GM21367 (cell line): Measurements from ENCODE around the gene SHC3.

ENCODE experiments used
- ATAC-seq: cut with Tn5 transposase; IDR thresholded peaks from one replicate; pipeline ENCODE4 v1.9.1; 2021; ENCODE audit not compliant: unreplicated experiment

Gene SHC3

DNA sequence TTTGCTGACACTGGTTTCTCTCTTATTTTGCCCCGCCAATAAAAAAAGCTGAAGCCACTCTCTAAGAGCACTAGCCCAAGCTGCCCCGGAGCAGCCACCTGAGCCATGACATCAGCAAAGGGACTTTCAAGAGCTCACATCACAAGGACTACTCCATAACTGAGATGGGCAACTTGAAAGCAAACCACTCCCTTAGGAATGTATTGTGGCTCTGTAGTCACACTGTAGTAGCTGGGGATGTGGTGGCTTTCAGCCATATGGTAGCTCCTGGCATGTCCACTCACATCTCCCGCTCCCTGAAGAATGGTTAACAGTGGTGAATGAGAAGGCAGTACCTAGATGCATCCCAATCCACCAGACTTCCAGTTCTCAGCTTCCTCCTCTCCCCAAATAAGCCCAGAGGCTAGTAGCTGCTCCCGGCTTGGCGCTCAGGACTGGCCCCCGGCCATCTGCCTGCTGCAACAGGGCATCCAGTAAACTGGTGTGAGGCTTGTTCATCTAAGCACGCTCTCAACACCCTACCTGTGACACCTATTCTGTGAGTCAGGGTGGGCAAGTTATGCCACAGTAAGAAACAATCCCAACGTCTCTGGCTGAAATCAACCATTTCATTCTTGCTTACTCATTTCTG lies 123.6 kb downstream of the SHC3 start:
- ATAC-seq: no peak

DNA sequence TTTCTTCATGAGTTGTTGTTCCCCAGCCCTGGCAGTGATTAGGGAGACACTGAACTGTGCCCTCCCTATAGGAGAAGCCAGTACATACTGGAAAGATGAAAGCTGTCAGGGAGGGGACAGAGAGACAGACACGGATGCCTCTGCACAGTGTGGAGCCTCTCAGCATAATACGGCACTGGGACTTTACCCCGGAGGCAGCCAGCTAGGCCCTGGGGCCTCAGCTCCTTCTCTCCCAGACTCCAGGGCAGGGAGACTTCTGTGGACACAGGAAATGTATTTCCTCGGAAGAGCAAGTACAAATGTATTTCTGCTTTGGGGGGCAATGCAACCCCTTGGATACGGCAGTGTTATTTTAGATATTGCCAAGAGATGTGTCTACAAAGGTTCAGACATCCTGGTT lies 125.3 kb downstream of the SHC3 start:
- no peak for ATAC-seq

DNA sequence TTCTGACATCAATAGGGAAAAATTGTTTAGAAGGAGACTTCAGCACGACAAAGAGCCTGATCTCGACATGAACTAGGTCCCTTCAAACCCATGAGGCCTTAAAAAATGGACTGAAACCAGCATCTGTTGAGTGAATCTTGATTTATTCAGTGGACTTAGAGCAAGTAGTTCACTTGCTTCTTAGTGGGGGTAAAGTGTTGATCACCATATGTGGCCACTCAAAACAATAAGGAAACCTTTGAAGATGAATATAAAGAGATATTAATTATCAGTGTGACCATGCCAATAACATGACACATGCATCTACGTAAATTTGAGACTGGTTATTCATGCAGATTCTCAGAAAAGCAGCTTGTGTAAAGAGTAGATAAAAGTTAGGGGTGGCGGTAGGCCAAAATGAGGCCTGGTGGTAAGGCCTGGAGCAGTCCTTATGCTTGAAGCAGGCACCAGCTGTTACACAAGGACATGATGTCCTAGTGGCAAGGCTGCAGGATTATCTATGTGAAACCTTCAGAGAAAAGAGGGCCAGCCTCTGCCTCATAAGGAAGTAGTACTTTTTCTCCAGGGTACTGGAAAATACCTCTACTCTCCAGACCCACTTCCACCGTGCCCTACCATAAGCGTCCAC lies 126.0 kb downstream of the SHC3 start:
- no peak for ATAC-seq

DNA sequence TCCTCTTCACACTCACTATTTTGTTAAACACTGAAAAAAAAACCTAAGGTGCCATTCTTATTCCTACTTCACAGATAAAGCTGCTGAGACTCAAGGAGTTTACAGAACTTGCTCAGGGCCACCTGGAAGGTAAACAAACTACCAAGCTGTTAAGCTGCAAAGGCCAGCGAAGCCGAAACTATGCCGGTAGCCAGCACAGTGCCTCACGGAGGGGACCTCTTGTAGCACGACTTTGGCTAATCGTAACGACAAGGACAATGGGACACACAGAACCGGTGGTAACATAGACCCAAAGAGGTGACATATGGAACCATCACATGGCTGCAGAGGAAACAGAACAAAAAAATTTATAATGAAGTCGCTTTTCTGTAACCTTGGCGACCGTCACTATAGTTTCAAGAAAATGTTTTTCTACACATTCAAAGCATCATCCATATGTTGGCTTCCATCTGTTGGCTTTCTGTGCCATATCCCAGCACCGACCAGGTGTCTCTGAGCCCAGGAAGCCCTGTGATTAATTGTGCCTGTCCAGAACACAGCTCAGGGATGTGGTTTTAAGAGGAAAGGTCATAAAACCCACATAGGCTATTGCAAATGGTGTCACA lies 127.1 kb downstream of the SHC3 start:
- ATAC-seq: no peak

DNA sequence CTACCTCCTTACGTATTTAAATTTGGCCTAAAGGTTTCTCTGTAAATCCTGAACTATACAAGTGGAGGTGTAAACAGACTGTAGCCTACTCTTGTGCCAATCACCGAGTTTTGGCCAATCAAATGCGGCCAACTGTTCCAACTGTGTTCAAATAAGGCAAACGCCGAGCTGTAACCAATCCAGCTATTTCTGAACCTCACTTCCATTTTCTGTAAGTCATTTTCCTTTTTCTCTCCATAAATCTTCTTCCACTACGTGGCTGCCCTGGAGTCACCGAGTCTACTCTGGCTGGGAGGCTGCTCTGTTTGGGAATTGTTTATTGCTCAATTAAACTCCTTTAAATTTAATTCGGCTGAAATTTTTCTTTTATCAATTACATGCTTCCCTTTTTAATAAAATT lies 129.0 kb downstream of the SHC3 start:
- ATAC-seq: no peak

DNA sequence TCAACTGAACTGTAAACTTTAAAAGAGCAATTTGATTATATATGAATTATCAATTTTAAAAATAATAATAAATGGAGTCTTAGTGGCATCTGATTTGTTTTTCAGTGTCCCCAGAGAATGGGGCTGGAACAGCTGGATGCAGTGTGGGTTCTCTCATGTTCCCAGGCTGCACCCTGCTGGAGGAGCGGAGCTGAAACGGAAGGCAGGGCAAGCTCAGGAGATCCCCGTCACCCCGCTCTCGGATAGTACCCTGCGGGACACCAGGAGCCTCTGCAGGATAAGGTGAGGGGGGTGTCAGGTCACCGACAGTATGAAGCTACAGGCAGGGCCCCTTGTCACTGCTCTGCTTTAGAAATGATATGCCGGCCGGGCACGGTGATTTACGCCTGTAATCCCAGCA lies 130.0 kb downstream of the SHC3 start:
- no peak for ATAC-seq

DNA sequence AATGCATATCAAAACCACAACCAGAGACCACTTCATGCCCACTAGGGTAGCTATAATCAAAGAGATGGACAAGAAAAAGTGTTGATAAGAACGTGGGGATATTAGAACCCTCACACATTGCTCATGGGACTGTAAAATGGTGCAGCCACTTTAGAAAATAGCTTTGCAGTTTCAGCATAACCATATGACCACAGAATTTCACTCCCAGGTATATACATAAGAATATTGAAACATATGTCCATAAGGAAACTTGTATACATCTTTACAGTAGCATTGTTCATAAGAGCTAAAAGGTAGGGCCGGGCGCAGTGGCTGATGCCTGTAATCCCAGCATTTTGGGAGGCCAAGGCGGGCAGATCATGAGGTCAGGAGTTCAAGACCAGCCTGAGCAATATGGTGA lies 131.0 kb downstream of the SHC3 start:
- ATAC-seq: no peak

DNA sequence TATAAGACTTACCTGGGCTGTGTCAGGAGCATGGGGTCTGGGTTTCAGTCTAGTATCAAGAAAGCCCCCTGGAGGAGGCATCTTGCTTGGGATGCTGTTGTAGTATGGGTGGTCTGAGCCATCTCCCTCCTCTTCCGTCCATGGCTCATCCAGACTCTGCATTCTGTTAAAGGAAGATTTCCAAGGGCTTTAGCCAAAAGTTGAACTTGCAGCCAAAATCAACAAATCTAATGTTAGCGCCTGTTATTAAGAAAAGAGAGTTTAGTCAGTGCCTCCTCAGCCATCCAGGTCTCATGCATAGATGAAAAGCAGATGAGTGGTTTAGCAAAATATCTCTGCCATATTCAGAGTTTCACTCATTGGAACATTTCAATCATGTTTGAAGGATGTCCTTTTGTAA lies 131.8 kb downstream of the SHC3 start:
- ATAC-seq: no peak

DNA sequence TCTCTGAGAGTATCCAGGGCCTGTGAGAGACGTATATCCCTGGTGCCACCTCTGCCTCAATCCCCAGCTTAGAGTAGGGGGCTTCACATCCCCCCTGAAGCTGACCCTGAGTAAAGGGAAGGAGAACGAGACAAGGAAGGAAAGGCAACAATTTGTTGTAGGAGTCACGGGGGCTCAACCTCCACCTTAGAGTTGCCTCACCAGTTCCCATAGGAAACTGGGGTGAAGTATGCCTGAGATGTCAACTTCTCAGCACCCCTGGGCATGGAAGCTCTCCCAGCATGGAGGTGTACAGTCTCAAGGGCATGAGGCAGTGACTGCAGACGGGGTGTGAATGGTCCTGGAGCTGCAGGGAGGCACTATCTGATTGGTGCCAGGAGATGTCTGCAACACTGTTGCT lies 133.7 kb downstream of the SHC3 start:
- no peak for ATAC-seq

DNA sequence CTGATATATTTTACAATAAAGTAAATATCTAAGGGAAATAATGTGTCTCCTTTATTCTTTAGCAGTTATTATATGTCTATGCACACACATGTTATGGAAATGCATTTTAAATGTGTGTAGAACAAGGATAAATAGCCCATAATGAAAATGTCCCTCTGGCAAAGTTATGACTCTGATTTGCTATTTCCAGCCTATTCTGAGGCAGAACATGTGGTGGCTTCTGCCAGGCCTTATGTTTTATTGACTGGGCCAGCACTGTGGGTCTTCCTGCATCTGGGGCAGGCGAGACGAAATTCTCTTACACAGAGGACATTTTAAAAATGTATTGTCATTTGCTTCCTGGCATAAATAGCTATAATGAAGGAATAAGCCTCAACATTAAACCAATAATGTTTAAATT lies 134.5 kb downstream of the SHC3 start:
- no peak for ATAC-seq

DNA sequence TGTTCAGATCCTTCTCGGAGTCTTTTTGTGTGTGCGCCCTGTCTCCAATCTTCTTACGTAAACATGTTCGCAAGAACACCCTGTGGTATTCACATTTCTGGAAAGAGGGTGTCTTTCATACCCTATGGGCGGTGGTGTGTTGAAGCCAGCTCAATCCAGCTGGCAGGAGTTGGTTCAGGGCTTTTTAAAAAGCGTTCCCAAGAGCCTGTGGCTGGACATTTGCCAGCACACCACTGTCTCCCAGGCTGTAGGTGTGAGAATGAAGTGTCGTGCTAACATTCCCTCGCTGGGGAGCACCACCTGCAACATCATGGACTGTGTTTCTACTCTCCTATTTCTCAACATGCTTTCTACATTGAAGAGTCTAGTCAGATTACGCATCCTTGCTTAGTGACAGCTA lies 135.6 kb downstream of the SHC3 start:
- no peak for ATAC-seq

DNA sequence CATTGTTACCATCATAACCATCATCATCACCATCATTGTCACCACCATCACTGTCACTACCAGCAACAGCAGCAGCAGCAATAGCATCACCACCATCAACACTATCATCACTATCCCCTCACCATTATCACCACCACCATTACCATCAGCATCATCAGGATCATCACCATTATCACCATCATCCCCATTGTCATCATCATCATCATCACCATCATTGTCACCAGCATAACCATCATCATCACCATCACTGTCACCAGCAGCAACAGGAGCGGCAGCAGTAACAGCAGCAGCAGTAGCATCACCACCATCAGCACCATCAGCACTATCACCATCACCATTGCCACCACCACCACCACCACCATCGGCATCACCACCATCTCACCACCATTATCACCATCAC lies 139.0 kb downstream of the SHC3 start:
- ATAC-seq: no peak

DNA sequence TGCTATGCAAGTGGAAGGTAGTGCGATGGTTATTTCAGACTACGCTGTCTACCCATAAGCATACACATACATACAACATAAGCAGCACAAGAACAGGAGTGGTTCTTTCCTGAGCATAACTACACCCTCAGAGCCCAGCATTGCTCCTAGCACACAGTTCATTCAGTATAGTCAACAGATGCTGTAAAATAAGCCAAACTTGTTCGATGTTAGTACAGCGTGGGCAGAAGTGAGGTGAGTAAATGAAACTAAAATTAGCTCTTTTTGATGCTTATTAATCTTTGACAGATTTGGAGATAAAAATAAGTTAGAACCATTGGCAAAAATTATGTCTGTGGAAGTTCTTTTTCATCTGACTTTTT lies 139.5 kb downstream of the SHC3 start:
- no peak for ATAC-seq

DNA sequence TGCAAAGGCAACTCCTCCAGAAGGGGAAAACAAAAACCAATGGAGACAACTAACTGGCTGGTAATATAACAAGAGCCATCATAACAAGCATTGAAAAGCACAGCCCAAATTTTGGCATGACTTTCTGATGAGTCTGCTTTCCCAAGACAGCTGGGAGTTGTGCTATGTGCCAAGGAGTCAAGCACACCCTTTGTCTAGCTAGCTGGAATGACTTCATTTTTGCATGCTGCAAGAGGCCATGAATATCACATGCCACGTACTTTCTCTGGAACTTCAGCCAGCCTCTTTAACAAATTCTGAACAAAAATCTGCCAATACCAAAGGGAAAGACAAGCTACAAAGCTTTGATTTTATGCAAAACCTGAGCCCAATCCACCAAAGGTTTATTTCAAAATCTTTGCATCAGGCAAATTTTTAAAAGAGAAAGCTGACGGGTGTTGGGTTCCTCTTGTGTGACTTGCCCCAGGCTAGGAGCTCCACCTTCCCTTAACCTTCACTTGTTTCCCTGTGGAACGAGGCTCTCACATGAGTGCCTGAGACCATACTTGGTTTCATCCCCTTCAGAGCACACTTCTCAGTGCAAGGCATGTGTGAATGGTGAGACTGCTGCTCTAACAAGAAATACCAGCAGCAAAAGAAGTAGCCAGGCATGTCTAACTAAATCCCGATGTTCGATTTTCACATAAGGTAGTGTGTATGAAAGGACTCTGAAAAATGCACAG lies 140.1 kb downstream of the SHC3 start:
- ATAC-seq: no peak

DNA sequence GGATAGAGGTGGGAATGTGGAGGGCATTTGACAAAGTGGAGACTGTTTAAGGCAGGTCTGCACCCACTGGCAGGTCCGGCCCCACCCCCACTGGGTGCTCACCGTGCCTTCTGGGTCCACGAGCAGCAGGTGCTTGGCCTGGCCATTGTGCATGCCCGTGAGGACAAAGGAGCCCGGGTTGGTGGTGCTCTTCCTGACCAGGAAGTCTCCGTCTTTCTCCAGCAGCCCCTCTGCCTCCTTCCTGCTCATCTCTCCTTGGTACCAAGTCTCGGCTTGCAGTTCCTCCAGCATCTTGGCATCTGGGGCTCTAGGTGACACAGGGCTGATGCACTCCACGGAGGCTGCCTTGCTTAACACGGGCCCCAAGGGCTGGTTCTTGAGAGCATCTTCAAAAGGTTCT lies 140.7 kb downstream of the SHC3 start:
- ATAC-seq: no peak

DNA sequence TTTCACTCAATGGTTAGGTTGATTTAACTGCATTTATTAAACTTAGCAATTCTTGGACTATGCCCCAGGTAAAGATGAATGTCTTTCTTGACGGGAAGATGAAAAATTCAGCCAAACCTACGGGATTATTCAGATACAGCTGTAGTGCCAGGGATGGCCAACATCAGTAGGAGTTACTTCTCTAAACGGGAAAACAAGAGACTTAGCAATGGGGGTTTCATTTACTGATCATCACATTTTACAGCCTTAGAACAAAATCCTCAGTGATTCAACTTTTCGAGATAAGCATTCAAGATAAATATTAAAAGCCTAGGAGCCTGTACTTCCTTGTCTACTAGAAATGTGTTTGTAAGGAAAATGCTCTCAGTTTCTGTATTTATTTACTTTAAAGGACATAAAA lies 141.3 kb downstream of the SHC3 start:
- ATAC-seq: no peak

DNA sequence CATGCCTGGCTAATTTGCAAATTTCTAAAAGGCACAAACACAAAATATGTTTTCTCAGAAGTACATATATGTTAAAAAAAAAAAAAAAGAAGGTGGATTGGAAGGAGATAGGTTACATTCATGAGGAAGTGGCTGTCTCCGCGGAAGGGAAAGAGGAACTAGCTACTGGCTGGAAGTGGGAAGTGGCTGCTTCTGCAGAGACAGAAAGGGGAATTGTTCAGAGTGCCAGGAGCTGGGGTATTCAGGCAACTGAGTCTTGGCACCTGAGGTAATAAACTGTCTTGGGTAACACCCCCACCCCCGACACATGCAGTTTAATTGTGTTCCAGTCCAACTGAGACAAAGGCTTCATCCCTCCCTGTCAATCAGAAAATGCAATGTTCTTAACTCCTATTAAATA lies 141.7 kb downstream of the SHC3 start:
- ATAC-seq: no peak

DNA sequence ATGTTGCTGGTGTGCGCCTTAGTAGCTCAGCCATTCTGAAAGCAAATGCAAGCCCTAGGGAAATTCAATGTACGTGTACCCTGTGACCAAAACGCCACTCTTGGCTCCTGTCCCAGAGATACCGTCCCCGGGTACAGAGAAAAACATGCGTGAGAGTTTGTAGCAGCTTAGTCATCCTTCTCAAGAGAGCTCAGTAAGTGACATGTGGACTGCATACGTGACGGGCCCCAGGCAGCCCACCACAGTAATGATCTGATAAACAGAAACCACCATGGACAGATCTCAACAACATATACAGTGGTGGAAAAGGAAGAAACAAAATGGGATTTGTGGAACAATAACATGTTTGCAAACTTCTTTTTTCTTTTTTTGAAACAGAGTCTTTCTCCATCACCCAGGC lies 142.2 kb downstream of the SHC3 start:
- no peak for ATAC-seq

DNA sequence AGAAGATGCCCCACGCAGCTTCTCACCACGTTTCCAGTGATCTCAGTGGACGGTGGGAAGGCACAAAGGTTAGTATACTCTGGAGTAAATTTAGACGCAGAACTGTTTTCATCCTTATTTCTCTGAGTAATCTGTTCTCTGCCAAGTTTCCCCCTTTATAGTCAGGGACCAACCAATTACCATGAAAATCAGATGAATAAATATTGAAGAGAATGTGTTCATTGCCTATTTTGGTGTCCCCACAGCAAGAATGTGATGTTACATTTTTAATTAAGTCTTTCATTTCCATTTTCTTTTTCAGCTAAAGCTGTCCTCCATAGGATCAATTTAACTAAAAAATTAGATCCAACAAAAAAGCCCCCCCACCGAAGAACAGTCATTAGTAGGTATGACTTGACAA lies 146.0 kb downstream of the SHC3 start:
- ATAC-seq: no peak

DNA sequence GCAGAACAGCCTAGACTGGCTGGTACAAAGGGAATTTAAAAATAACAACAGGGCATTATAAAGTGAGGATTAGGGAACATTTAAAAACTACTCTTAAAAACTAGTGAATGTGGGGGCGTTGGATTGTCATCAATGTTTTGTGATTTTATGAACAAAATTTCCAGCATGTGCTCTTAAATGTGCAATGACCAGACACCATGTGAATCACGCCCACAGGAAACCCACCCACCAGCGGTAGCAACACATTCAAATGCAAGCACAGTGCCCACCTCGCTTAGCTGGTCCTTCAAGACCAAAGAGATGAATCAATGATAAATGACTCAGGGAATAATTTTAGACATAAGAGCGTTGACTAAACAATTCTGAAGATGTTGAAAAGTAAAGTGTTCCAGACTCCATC lies 146.4 kb downstream of the SHC3 start:
- ATAC-seq: no peak

DNA sequence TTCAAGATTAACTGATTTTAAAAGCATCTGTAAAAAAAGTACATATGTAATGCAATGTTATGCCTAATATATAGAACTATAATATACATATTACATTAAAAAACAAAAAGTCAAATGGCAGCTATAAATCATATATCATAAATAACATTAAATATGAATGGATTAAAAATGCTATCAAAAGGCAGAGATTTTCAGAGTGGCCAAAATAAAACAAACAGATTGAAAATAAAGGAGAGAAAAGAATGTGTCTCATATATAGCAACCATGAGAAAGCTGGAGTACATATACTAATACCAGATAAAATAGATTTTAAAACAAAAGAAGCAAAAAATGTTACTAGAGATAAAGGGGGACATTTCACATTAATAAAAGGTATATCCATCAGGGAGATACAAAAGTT lies 148.8 kb downstream of the SHC3 start:
- ATAC-seq: no peak

DNA sequence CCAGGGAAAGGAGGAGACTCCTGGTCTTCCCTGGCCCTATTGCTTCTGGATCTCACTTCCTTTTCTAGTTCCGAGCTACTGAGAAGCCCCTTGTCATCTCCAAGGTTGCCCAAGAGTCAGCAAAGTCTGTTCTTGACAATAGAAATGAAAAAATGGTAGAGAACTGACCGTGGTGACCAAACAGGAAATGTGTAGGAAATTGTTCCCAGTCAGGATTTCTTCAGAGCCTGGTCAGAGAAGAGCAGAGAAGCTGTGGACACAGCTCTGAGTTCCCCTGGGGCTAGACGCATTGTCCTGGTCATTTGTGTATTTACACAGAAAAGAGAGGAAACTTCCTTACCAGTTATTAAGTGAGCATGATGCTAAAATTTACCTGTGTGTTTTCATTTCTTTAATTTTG lies 151.7 kb downstream of the SHC3 start:
- ATAC-seq: no peak
